NCI-H446 (cell line): Measurements from ENCODE around the gene BTNL9.
"Not testable (repeated sequence)": the region's sequence is repeated elsewhere in the genome, so short reads cannot be mapped to it uniquely, and the experiment has no call there.

Source experiments
- DNase-seq, 2 experiments: peaks; one replicate each; lab custom pipeline; 2025; lab: John Stamatoyannopoulos, UW

The BTNL9 gene

DNA sequence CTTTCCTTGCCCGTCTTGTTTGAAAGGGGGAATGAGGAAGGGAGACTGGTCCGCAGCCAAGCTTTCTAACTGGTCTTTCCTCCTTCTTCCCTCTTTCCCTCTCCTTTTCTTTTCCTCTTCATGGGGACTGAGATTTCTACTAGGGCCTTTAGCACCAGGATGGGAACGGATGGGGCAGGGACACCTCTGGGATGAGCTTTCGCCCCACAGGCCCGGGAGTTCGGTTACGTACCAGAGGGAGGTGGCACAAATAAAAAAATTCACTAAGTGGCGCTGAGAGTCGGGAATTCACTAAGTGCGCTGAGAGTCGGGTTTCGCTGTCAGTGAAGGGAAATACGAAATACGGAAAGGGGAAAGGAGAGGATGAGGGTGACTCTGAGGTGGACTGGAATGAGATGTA, 21.6 kb downstream of the BTNL9 start:
- no peak for DNase-seq

DNA sequence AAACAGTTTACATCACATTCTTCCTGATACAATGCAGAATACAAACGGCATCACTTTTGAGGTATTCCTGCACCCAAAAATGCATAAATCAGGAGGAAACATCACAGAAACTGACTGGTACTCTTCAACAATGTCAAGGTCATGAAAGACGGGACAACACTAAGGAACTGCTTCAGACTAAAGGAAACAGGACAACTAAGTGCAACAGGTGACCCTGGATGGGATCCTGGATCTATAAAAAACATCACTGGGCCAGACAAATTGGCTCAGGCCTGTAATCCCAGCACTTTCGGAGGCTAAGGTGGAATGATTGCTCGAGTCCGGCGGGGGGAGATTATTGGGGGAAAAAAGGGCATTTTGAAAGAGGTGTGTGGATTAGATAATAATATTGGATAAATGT, 22.6 kb downstream of the BTNL9 start:
- no peak for DNase-seq

DNA sequence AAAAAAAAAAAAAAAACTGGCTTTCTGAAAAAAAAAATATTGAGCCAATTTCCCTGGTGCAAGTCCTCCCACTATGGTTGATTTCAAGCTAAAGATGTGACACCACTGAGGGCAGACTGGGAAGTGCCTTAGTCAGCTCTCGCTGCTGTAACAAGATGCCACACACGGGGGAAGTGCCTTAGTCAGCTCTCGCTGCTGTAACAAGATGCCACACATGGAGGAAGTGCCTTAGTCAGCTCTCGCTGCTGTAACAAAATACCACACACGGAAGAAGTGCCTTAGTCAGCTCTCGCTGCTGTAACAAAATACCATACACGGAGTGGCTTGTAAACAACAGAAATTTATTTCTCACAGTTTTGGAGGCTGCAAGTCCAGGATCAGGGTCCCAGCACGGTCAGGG, 23.4 kb downstream of the BTNL9 start:
- no peak for DNase-seq

DNA sequence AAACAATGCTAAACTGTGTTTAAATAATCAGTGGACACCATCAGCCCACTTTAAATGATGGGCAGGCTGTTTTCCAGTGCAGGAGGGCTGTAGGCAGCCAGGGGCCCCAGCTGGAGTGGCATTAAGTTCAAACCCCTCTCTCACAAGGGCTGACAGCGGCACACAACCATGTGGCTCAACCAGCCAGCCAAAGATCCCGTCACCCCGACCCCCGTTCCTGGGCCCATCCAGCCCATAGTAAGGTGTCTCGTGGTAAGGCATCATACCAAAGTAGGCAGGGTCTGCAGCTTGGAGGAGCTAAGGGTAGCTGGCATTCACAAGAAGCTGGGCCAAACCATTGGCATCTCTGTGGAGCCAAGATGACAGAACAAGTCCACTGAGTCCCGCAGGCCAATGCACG, 24.9 kb downstream of the BTNL9 start:
- no peak for DNase-seq

DNA sequence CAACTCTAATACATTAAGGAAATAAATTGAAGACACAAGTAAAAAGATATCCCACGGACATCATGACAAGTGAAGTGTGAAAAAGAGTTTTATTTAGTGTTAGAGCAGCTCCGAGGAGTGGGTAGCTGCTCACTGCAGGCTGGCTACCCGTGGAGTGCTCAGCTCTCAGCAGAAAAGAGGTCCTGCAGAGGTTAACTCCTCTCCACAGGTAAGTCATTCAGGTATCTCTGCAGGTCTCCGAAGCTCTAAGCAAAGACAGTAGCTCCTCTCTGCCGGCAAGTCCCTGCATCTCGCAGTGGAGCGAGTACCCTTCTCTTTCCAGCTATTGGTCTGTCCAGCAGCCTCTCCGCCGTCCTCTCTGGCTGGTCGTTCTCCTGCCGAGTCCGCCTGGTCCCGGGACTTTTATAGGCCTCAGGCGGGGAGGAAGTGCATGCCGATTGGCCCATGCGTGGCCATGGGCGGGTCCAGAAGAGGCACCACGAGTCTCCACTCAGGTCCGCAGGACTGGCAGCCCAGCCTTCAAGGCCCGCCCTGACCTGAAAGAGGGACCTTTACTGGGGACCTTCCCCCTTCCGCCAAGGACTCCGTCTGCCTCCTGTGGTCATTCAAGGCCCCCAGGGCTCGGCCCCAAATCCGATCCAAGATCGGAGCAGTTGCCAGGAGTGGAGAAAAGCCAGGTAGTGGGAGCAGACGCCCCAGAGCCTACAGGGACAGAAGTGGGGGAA, 29.9 kb downstream of the BTNL9 start:
- no peak for DNase-seq

DNA sequence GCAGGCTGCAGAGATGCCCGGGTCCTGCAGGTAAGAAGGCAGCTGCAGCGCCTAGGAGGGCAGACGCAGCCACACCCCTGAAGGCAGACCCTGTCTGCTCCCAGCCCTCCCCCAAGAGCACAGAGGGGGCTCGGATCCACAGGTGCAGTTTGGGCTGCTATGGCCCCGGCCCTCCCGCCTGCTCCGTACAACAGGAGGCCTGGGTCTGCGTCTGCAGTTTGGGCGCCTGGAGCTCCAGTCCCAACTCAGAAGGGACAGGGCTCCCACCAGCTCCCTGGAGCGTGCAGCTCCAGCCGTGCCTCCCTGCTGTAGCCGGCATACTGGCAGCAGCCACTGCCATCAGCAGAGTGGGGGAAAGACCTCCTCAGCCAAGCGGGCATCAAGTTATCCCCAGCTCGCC, 30.5 kb downstream of the BTNL9 start:
- no peak for DNase-seq

DNA sequence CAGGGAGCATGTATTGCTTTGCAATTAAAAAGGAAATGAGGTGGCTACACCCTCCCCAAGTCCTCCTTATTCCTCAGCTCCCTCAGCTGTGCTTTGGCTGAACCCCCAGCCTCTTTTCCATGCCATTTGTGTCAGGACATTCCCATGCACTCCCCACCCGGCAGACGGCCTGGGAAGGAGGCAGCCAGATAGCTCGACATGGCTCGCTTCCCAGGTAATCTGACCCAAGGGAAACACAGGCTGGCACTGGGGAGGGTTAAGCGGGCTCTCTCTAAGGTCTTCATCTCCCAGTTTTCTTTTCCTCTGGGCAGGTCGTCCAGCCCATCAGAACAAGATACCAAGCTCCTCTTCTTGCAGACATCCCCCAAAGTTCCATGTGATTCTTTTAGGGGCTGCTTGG, 31.2 kb downstream of the BTNL9 start:
- no peak for DNase-seq

DNA sequence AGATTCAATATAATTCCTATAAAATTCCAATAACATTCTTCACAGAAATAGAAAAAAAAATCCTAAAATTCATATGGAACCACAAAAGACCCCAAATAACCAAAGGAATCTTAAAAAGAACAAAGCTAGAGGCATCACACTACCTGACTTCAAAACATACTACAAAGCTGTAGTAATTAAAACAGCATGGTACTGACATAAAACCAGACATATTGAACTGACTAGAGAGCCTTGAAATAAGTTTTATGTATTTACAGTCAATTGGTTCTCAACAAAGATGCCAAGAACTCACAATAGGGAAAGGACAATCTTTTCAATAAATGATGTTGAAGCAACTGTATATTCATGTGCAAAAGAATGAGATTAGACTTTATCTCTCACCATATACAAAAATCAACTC, 36.9 kb downstream of the BTNL9 start:
- no peak for DNase-seq

DNA sequence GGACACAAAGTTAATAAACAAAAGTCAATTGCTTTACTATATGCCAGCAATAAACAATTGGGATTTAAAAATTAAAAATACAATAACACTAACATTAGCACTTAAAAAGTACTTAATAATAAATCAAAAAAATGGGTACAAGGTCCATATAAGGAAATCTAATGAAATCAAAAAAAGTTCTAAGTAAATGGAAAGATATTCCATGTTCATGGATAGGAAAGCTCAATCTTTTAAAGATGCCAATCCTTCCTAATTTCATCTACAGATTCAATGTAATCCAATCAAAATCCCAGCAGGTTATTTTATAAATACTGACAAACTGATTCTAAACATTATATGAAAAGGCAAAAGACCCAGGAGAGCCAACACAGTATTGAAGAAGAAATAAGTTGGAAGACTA, 41.9 kb downstream of the BTNL9 start:
- DNase-seq: no peak

DNA sequence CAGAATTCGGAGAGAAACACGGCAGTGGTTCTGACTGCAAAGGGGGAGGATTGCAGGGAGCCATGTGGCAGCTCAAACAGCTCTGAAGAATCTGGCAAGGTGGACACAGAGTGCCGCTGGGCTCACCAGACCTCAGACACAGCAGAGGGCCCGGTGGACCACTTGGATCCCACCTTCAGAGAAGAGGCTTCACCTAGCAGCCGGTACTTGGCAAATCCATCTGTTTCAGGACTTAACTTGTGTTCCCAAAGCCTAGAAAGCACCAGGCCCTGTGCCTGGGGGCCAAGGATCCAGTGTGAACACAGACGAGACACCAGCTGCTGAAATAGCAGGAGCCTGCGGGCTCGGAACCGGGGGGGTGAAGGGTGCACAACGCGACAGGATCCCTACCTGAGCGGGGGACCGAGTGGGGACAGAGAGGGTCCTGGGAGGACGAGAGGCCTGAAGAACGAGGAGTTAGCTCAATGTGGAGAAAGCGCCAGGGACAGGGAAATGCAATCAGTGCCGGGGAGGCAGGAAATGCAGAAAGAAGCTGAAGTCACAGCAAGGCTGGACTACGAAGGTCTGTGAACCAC, 44.6 kb downstream of the BTNL9 start:
- DNase-seq: no peak

DNA sequence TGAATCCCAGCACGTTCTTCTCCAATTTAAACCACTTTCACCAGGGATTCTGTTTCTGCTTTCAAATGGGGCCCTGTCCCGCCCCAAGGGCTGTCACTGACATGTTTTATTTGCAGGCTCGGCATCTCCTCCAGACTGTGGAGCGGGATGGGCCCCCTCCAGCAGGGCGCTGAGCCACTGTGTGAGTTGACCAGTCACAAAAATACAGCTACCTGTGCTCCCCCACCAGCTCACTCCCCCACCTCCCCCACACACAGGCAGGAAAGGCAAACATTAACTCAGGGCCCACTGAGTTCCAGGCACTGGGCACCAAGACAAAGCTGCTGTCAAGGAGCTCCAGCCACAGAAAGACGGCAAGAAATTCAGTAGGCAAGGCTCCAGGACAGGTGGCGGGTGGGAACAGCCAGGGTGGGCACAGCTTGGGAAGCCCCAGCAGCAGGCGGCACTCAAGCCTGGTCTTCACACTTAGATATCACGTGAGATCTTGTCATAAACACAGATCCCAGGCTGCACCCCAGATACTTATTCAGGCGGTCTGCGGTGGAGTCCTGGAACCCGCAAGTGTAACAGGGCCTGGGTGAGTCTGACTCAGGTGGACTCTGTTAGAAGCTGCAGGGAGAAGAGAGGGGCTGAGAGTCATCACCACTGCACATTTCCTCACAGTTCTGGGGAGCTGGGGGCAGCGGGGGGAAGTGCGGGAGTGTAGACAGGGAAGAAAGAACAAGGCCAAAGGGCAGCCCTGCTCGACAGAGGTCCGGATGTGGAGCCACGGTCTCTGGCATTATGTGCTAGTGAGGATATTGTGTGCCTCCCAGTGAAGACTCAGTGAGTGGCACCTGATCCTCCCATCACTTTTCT, 46.2 kb downstream of the BTNL9 start:
- no peak for DNase-seq

DNA sequence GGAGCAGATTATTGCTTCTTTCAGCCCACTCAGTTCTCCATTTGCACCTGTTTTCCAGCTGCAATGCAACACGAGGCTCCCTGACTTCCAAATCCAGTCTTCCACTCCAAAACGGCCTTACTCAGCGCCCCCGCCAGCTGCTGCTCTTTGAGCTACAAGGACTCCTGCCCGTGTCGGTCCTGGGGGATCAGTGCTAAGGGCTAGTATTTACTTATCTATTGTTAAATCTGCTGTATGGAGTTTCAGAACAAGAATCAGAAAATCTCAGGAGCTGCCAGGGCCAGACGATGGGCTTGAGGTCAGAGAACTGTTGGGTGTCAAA, 46.8 kb downstream of the BTNL9 start:
- DNase-seq: no peak

DNA sequence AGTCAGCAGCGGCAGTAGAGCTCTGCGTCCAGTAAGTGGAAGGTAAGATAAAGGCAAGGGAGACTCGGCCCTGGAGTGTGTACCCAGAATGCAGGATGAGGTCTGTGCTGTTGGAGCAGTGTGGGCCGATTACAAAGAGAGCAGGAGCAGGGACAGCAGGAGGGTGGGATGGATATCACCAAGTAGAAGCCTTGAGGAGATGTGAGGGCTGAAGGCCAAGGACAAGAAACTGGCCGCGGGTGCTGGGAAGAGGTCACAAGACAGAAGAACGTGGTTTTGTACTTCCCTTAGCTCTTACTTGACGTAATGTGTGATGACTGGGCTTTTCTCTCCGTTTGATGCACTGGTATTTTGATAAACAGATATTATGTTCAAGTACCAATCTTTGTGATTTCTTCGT, 47.2 kb downstream of the BTNL9 start:
- no peak for DNase-seq

DNA sequence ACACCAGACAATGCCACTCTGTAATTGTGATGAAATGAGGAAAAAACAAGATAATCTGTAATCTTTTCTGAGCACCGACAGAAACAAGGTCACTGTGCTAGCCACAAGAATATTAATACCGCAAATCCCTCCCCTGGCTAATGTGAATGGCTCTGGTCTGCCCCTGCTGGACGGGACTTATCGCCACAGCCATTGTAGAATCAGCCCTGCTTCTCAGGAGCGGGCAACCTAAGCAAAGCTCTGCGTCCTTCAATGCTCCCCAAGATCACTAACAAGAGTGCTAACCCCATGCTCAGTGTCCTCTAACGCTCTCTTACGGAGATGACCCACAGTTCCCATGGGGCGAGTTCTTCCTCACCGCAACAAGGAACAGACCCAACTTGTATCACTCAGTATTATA, 48.2 kb downstream of the BTNL9 start:
- no peak for DNase-seq

DNA sequence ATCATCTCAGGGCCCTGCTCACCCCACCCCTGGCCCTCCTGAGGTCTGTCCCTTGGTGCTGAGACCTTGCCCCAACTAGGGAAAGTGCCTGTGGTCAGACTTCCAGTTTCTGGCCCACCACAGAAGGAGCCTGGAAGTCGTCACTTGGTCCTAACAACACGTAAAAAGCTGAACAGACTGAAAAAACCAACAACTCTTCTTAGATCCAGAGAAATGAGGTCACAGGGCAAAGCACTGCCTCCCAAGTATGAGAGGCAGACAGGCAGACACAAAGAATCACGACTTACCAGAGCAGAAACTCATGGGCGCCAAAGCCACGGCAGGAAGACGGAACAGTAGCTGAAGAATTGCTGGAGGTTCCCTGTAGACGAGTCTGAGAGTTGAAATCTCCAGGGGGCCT, 52.4 kb downstream of the BTNL9 start:
- no peak for DNase-seq

DNA sequence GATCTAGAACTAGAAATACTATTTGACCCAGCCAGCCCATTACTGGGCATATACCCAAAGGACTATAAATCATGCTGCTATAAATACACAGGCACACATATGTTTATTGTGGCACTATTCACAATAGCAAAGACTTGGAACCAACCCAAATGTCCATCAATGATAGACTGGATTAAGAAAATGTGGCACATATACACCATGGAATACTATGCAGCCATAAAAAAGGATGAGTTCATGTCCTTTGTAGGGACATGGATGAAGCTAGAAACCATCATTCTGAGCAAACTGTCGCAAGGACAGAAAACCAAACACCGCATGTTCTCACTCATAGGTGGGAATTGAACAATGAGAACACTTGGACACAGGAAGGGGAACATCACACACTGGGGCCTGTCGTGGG, 55.1 kb downstream of the BTNL9 start:
- not testable (repeated sequence) for DNase-seq

DNA sequence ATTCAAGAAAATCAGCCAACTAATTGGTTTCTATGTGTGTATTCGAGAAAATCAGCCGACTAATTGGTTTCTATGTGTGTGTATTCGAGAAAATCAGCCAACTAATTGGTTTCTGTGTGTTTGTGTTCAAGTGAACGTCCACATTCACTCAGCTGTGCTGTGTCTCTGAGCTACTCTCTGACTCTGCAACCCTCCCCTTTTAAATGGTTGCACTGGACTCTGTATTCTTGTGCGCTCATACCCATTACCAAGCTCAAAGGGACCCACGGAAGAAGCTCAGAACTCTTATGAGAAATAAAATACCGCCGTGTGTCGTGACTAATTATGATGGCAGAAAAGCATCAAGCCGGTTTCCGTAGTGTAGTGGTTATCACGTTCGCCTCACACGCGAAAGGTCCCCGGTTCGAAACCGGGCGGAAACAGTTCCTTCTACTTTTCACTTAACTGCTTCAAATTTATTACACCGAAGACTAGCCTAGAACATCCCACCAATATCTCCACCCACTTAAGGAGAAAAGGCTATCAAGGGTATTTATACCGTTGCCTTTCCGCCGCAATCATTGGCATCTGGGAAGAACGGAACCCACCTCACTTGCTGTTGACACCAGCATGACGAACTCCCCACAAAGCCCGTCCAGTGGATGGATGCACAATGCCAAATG, 56.8 kb downstream of the BTNL9 start:
- DNase-seq: not testable (repeated sequence)

DNA sequence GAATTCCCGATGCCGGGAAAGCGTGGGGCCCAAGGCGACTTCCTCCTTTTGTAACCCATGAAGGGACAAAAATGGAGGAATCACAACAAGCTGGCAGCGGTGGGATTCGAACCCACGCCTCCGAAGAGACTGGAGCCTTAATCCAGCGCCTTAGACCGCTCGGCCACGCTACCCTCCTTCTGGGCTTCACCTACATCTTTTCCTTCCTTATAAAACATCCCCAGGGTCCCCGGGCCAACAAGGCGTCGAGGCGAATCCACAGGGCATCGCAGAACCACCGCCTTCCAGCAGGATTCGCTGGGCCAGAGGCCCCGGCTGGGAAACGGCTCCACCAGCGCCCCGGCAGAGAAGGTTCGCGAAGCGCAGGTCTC, 57.3 kb downstream of the BTNL9 start:
- not testable (repeated sequence) for DNase-seq

DNA sequence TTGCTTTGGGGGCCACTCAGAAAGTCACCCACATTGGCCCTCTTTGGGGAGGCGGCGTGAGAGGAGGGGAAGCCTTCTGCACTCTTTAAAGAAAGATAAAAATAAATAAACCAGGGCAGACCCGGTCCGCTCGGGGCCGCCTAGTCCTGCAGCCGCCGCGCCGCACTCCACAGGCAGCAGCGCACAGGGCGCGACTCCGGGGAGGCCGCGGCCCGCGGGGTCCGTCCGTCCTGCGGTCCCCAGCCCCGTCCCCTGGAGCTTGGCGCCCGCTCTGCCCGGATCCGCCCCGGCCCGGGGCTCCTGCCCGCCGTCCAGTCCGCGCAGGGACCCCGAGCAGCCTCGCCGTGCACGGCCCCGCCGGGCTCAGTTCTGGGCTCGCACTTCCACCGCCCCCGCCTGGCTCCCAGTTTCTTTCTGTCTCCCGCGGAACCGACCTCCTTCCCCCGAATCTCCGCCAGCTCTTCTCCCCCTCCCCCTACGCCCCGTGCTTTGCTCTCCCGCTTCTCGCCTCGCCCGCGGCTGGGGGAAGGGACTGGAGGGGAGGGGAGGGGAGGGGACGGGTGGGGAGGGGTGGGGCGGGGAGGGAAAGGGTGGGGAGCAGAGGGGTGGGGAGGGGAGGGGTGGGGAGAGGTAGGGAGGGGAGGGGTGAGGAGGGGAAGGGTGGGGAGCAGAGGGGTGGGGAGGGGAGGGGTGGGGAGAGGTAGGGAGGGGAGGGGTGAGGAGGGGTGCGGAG, 57.9 kb downstream of the BTNL9 start:
- DNase-seq: not testable (repeated sequence)

DNA sequence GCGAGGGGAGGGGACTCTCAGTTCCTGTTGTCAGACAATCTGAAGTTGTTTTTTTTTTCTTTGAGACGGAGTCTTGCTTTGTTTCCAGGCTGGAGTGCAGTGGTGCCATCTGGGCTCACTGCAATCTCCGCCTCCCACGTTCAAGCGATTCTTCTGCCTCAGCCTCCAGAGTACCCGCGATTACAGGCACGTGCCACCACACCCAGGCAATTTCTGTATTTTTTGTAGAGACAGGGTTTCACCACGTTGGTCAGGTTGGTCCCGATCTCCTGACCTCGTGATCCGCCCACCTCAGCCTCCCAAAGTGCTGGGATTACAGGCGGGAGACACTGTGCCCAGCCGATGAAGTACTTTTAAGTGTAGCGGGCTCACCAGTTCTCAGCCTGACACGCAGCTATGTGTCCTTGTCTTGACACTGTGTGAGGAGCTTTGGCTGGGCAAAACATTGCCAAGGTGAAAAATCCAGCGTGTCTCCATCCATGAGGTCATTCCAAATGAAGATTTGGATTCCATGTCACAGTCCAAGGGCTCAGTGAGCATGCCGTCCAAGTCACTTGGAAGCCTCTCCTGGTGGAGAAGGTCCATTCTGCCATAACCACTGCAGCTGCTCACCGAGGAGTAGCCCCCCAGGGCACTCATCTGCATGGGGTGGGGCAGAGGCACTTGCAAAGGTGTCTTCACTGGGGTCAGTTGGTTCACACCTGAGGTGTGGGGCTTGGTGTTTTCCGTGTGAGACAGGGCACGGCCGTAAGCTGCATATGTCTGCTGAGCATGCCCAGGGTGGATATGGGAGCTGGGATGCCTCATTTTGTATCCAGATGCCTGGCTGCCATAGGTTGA, 58.9 kb downstream of the BTNL9 start:
- no peak for DNase-seq

DNA sequence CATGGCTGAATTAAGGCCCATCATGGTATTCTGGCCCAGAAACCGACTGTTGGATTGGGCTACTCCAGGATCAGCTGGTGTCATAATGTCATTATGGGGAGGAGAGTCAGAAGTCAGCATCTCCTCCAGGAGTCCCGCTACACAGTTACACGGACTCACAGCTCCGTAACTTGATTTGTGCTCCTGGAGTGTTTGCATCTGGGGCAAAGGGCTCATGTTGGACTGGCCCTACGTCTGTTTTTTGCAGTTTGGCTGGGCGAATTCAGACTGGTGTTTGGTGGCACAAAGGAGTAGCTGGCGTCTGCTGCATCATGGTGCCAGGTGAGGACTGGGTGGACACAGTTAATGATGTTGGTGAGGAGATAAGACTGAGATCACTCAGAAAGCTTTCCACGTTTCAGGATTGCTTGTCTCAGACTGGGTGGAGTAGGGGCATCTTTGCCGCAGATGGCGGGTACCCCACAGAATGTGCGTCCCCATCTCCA, 59.6 kb downstream of the BTNL9 start:
- DNase-seq: no peak
